ENCODE measurements around the gene RBCK1.
A peak's percentile ranks its signal among the peaks of the same experiment; 100 is the strongest.
"Not testable (repeated sequence)": the region's sequence is repeated elsewhere in the genome, so short reads cannot be mapped to it uniquely, and the experiment has no call there.

Gene RBCK1

GRCh38 chr20:376750-377149 is 31.3 kb upstream of the RBCK1 start:
- Histone ChIP-seq H3K9me3 (ENCODE audit: control insufficient read depth, low read length) (no peaks in the 10 kb centered on the region), H3K9ac (no peak overlapping the region), H2AFZ (no peak overlapping the region), H3K79me2 (no peaks in the 10 kb centered on the region), H3K27ac (no peak overlapping the region), H3K27me3 (ENCODE audit: control insufficient read depth, insufficient read depth, low read length) (no peaks in the 10 kb centered on the region), H3K4me1 (peaks cover 3% of the 10 kb centered on the region), H3K36me3 (ENCODE audit: control insufficient read depth, insufficient read depth, low read length) (no peaks in the 10 kb centered on the region), H3K4me3 (ENCODE audit: low read depth, low read length) (no peak overlapping the region), H3K4me2 (ENCODE audit: low read length) (no peak overlapping the region)
- TF ChIP-seq, protein P1, sequence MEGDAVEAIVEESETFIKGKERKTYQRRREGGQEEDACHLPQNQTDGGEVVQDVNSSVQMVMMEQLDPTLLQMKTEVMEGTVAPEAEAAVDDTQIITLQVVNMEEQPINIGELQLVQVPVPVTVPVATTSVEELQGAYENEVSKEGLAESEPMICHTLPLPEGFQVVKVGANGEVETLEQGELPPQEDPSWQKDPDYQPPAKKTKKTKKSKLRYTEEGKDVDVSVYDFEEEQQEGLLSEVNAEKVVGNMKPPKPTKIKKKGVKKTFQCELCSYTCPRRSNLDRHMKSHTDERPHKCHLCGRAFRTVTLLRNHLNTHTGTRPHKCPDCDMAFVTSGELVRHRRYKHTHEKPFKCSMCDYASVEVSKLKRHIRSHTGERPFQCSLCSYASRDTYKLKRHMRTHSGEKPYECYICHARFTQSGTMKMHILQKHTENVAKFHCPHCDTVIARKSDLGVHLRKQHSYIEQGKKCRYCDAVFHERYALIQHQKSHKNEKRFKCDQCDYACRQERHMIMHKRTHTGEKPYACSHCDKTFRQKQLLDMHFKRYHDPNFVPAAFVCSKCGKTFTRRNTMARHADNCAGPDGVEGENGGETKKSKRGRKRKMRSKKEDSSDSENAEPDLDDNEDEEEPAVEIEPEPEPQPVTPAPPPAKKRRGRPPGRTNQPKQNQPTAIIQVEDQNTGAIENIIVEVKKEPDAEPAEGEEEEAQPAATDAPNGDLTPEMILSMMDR (IDR thresholded peaks at IDR 0.05) = no peak

DNA sequence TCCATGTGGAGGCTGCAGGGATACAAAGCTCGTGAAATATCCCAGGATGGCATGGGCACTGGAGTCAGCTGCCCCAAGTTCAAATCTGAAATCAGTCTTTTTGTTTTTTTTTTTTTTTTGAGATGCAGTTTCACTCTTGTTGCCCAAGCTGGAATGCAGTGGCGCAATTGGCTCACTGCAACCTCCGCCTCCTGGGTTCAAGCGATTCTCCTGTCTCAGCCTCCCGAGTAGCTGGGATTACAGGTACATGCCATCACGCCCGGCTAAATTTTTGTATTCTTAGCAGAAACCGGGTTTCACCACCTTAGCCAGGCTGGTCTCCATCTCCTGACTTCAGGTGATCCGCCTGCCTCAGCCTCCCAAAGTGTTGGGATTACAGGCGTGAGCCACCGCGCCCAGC is 30.5 kb upstream of the RBCK1 start:
- not testable (repeated sequence) for H3K79me2 ChIP-seq; H3K27me3 ChIP-seq (ENCODE audit: control insufficient read depth, insufficient read depth, low read length); H3K4me1 ChIP-seq; H3K4me3 ChIP-seq (ENCODE audit: low read depth, low read length); H3K27ac ChIP-seq; H3K36me3 ChIP-seq (ENCODE audit: control insufficient read depth, insufficient read depth, low read length); H3K4me2 ChIP-seq (ENCODE audit: low read length); H3K9ac ChIP-seq; H3K9me3 ChIP-seq (ENCODE audit: control insufficient read depth, low read length); H2AFZ ChIP-seq

GRCh38 chr20:378961-379336 is 29.1 kb upstream of the RBCK1 start:
- no peak overlapping the region for H3K9ac ChIP-seq
- H3K36me3 ChIP-seq (ENCODE audit: control insufficient read depth, insufficient read depth, low read length) = no peaks in the 10 kb centered on the region
- TF ChIP-seq, protein P1 (IDR thresholded peaks at IDR 0.05) = no peak
- no peak overlapping the region for H3K27ac ChIP-seq
- H3K4me3 ChIP-seq (ENCODE audit: low read depth, low read length) = no peak overlapping the region
- H3K79me2 ChIP-seq = no peaks in the 10 kb centered on the region
- H3K9me3 ChIP-seq (ENCODE audit: control insufficient read depth, low read length) = no peaks in the 10 kb centered on the region
- no peak overlapping the region for H3K4me2 ChIP-seq (ENCODE audit: low read length)
- H2AFZ ChIP-seq = no peak overlapping the region
- H3K27me3 ChIP-seq (ENCODE audit: control insufficient read depth, insufficient read depth, low read length) = no peaks in the 10 kb centered on the region
- no peaks in the 10 kb centered on the region for H3K4me1 ChIP-seq

- Histone ChIP-seq H3K4me1 (no peaks in the 10 kb centered on the region), H3K36me3 (ENCODE audit: control insufficient read depth, insufficient read depth, low read length) (no peaks in the 10 kb centered on the region), H3K9ac (peak overlapping the region; percentile 61), H3K9me3 (ENCODE audit: control insufficient read depth, low read length) (no peaks in the 10 kb centered on the region), H3K79me2 (no peaks in the 10 kb centered on the region), H3K4me3 (ENCODE audit: low read depth, low read length) (peak overlapping the region; percentile 61), H3K4me2 (ENCODE audit: low read length) (peak overlapping the region; percentile 95), H3K27me3 (ENCODE audit: control insufficient read depth, insufficient read depth, low read length) (no peaks in the 10 kb centered on the region), H2AFZ (peak overlapping the region; percentile 98), H3K27ac (peak overlapping the region; percentile 57)
- TF ChIP-seq, protein P1 (IDR thresholded peaks at IDR 0.05) = peak; percentile 13
These were observed 27.1 kb upstream of the RBCK1 start for GRCh38 chr20:380763-381580.

DNA sequence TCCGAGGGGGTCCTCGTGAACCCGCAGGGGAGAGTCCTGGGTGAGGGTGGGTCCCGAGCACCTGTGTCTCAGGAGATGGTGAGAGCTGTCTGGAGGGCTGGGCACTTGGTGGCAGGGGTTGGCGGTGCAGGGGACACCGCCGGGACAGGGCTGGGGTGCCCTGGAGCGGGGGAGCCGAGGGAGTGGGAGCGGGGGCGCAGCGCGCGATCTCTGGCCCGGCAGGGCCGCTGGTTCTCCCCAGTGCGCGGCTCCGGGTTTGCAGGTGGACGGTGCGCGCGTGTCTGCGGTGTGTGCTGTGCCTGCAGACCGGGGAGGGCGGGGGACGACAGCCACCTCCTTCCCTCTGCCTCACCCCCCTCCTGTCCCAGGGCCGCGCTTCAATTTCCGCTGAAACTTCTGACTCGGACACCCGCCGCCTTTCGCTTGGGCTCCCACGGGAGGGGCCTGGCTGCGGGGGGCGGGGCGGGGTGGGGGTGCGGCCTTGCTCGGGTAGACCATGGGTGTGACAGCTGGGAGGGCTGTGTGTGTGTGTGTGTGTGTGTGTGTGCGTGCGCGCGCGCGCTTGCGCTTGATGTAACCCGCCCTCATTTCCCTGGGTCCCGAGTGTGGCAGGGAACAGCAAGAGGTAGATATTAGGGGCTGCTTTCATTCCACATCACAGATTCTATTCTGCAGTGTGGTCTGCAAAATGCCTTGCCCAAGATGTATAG is 26.4 kb upstream of the RBCK1 start:
- Histone ChIP-seq H3K27me3 (ENCODE audit: control insufficient read depth, insufficient read depth, low read length) (no peaks in the 10 kb centered on the region), H3K27ac (peak overlapping the region; percentile 57), H3K79me2 (no peaks in the 10 kb centered on the region), H3K4me3 (ENCODE audit: low read depth, low read length) (peak overlapping the region; percentile 61), H2AFZ (peak overlapping the region; percentile 98), H3K9me3 (ENCODE audit: control insufficient read depth, low read length) (no peaks in the 10 kb centered on the region), H3K4me1 (no peaks in the 10 kb centered on the region), H3K4me2 (ENCODE audit: low read length) (peak overlapping the region; percentile 95), H3K9ac (peak overlapping the region; percentile 61), H3K36me3 (ENCODE audit: control insufficient read depth, insufficient read depth, low read length) (no peaks in the 10 kb centered on the region)
- TF ChIP-seq, protein P1 (IDR thresholded peaks at IDR 0.05) = no peak

Data from parathyroid adenoma (tissue), 2 donors.